SK-N-SH (cell line): ENCODE results near the gene ZNF512B. TPM values are rescaled to one million over a fixed set of nuclear protein-coding genes. Genes with fewer than 3 reads are reported as not detected.

Experiments
- CTCF ChIA-PET: fragments of 300-600, 350-600 bp; formaldehyde crosslinking; extraction: SDS; loops from one replicate; lab custom pipeline; 2021; lab: Yijun Ruan, JAX
- POLR2A ChIA-PET: fragments of 350-600 bp; sonication (Branson Sonifier 250); formaldehyde crosslinking; extraction: SDS; loops from one replicate; lab custom pipeline; 2020; ENCODE audit warnings: antibody characterized with exemption, inconsistent platforms; lab: Yijun Ruan, JAX
- DNase-seq: peaks from one replicate; pipeline ENCODE4 v3.0.0; 2012
- H2AFZ ChIP-seq: fragments of 200-600 bp; sonication (generic); 2 replicates; pipeline ENCODE4 v1.8.1; 2016; ENCODE audit warnings: antibody characterized with exemption, mild to moderate bottlenecking, low read depth
- H3F3A ChIP-seq: fragments of 200-600 bp; sonication (generic); replicated peaks from 2 replicates; pipeline ENCODE3; 2016; ENCODE audit warnings: antibody characterized with exemption, mild to moderate bottlenecking; ENCODE audit not compliant: insufficient read depth
- H3K27ac ChIP-seq, 2 experiments: fragments of 200-500 bp in 1 of 2; fragments of 200-600 bp in 1 of 2; sonication (Bioruptor generic) in 1 of 2; sonication (generic), shearing (Covaris generic) in 1 of 2; 2 replicates each; pipeline versions ENCODE4 v1.5.1 to v1.6.1; 2014 to 2016; ENCODE audit warnings: low read depth in 2 of 2, inconsistent platforms in 1 of 2, low read length in 1 of 2, mild to moderate bottlenecking in 1 of 2, mixed read lengths in 1 of 2
- H3K27me3 ChIP-seq: fragments of 200-600 bp; sonication (generic), shearing (Covaris generic); 2 replicates; pipeline ENCODE4 v1.6.1; 2016; ENCODE audit warnings: mixed run types; ENCODE audit not compliant: insufficient read depth
- H3K36me3 ChIP-seq, 2 experiments: fragments of 200-500 bp in 1 of 2; fragments of 200-600 bp in 1 of 2; sonication (Bioruptor generic) in 1 of 2; sonication (generic) in 1 of 2; replicated peaks in 1 of 2; 2 replicates each; pipeline versions ENCODE3 to v1.5.1; 2014 to 2016; ENCODE audit warnings: low read length in 1 of 2, mild to moderate bottlenecking in 1 of 2; ENCODE audit not compliant: insufficient read depth in 2 of 2, control insufficient read depth in 1 of 2
- H3K4me1 ChIP-seq, 2 experiments: fragments of 200-500 bp in 1 of 2; fragments of 200-600 bp in 1 of 2; sonication (Bioruptor generic) in 1 of 2; sonication (generic), shearing (Covaris generic) in 1 of 2; 2 replicates each; pipeline versions ENCODE4 v1.5.1 to v1.6.1; 2014 to 2016; ENCODE audit warnings: low read depth in 1 of 2, low read length in 1 of 2, mixed run types in 1 of 2; ENCODE audit not compliant: insufficient read depth in 2 of 2, control insufficient read depth in 1 of 2
- H3K4me2 ChIP-seq: fragments of 200-600 bp; sonication (generic), shearing (Covaris generic); 2 replicates; pipeline ENCODE4 v1.6.1; 2017; ENCODE audit warnings: mixed run types
- H3K4me3 ChIP-seq, 2 experiments: fragments of 200-500 bp in 1 of 2; fragments of 200-600 bp in 1 of 2; sonication (Bioruptor generic) in 1 of 2; sonication (generic), shearing (Covaris generic) in 1 of 2; 2 replicates each; pipeline versions ENCODE4 v1.5.1 to v1.8.1; 2014 to 2016; ENCODE audit warnings: low read depth in 2 of 2, inconsistent platforms in 1 of 2, low read length in 1 of 2, mild to moderate bottlenecking in 1 of 2, mixed read lengths in 1 of 2, moderate library complexity in 1 of 2
- H3K79me2 ChIP-seq: fragments of 200-600 bp; sonication (generic); 2 replicates; pipeline ENCODE4 v1.8.1; 2017; ENCODE audit warnings: mild to moderate bottlenecking; ENCODE audit not compliant: insufficient read depth
- H3K9ac ChIP-seq: fragments of 200-600 bp; sonication (generic); 2 replicates; pipeline ENCODE4 v1.6.1; 2017; ENCODE audit warnings: mixed run types
- H3K9me2 ChIP-seq: fragments of 200-600 bp; sonication (generic); 2 replicates; pipeline ENCODE4 v1.6.1; 2017; ENCODE audit warnings: mixed run types
- H3K9me3 ChIP-seq: fragments of 200-600 bp; sonication (generic); 2 replicates; pipeline ENCODE4 v1.6.1; 2017; ENCODE audit warnings: mixed run types, mild to moderate bottlenecking, moderate library complexity
- H4K20me1 ChIP-seq: fragments of 200-600 bp; sonication (generic); 2 replicates; pipeline ENCODE4 v1.6.1; 2017; ENCODE audit warnings: mild to moderate bottlenecking, mixed run types; ENCODE audit not compliant: insufficient read depth
- CHD2 ChIP-seq: fragments of 150-350 bp; IDR thresholded peaks from 2 replicates; pipeline ENCODE4 v1.6.1; 2018; ENCODE audit warnings: low read length; ENCODE audit not compliant: partially characterized antibody
- CTCF ChIP-seq: fragments of 200-600 bp; sonication (generic); IDR thresholded peaks from 2 replicates; pipeline ENCODE4 v1.6.1; 2017; ENCODE audit warnings: antibody characterized with exemption, mild to moderate bottlenecking, moderate library complexity
- ELF1 ChIP-seq: IDR thresholded peaks from 2 replicates; pipeline ENCODE4 v1.4.0; 2012
- EP300 ChIP-seq, 2 experiments: IDR thresholded peaks; 2 replicates each; pipeline versions ENCODE4 v1.4.0 to v1.6.1; 2012; ENCODE audit warnings: borderline replicate concordance in 1 of 2, low read depth in 1 of 2, low read length in 1 of 2
- EZH2phosphoT487 ChIP-seq: fragments of 200-600 bp; sonication (generic); IDR thresholded peaks from 2 replicates; pipeline ENCODE4 v1.6.1; 2017; ENCODE audit warnings: low read depth, mixed run types, mild to moderate bottlenecking, antibody characterized with exemption, moderate library complexity, borderline replicate concordance
- FOSL2 ChIP-seq: IDR thresholded peaks from 2 replicates; pipeline ENCODE4 v1.4.0; 2012; ENCODE audit warnings: low read depth, mild to moderate bottlenecking, moderate library complexity, borderline replicate concordance
- FOXM1 ChIP-seq: IDR thresholded peaks from 2 replicates; pipeline ENCODE4 v1.4.0; 2012; ENCODE audit warnings: low read depth, mild to moderate bottlenecking
- GATA2 ChIP-seq: sonication (generic); formaldehyde crosslinking; IDR thresholded peaks from 2 replicates; pipeline ENCODE4 v1.5.0; 2020; ENCODE audit warnings: mild to moderate bottlenecking, missing genetic modification reagents
- JUND ChIP-seq: IDR thresholded peaks from 2 replicates; pipeline ENCODE4 v1.4.0; 2012
- MXI1 ChIP-seq: IDR thresholded peaks from 2 replicates; pipeline ENCODE4 v1.6.1; 2012; ENCODE audit warnings: mild to moderate bottlenecking, low read depth, low read length, improper control_type of control experiment
- NRF1 ChIP-seq: IDR thresholded peaks from 2 replicates; pipeline ENCODE4 v1.6.1; 2012; ENCODE audit warnings: low read depth, mild to moderate bottlenecking, low read length
- PBX3 ChIP-seq: IDR thresholded peaks from 2 replicates; pipeline ENCODE4; 2012
- POLR2AphosphoS5 ChIP-seq: IDR thresholded peaks from 2 replicates; pipeline ENCODE4 v1.6.1; 2012; ENCODE audit warnings: low read depth, low read length
- SMC3 ChIP-seq: IDR thresholded peaks from 2 replicates; pipeline ENCODE4 v1.6.1; 2012; ENCODE audit warnings: low read depth, low read length, improper control_type of control experiment
- TEAD4 ChIP-seq: IDR thresholded peaks from 2 replicates; pipeline ENCODE4 v1.4.0; 2012; ENCODE audit warnings: mild to moderate bottlenecking, borderline replicate concordance; ENCODE audit not compliant: insufficient read depth
- USF2 ChIP-seq: fragments of 150-350 bp; IDR thresholded peaks from 2 replicates; pipeline ENCODE4 v1.6.1; 2017; ENCODE audit warnings: antibody characterized with exemption, low read length, low read depth, borderline replicate concordance
- ZBTB33 ChIP-seq: IDR thresholded peaks from 2 replicates; pipeline ENCODE4 v1.4.0; 2012; ENCODE audit warnings: low read depth, borderline replicate concordance
- WGBS: methylation state at CpG from one replicate; pipeline ENCODE4 v1.1.6; 2017; ENCODE audit warnings: low lambda C conversion rate; 5-methylcytosine and 5-hydroxymethylcytosine counted together
- polyA plus RNA-seq, 3 experiments: library from polyadenylated mRNA; depleted of rRNA; stranded (reverse); fragments of >200 nt; gene quantifications; 2 replicates each; pipeline ENCODE4 v1.2.3, GENCODE V29; 2012
- TF ChIP-seq, protein P1 (sequence below): IDR thresholded peaks from 2 replicates; pipeline ENCODE4 v1.4.0; 2012; ENCODE audit warnings: low read depth

The ZNF512B gene
- polyA plus RNA-seq, 1 of the 3 experiments (the other 2 are of a cell fraction): 11.8 TPM

DNA sequence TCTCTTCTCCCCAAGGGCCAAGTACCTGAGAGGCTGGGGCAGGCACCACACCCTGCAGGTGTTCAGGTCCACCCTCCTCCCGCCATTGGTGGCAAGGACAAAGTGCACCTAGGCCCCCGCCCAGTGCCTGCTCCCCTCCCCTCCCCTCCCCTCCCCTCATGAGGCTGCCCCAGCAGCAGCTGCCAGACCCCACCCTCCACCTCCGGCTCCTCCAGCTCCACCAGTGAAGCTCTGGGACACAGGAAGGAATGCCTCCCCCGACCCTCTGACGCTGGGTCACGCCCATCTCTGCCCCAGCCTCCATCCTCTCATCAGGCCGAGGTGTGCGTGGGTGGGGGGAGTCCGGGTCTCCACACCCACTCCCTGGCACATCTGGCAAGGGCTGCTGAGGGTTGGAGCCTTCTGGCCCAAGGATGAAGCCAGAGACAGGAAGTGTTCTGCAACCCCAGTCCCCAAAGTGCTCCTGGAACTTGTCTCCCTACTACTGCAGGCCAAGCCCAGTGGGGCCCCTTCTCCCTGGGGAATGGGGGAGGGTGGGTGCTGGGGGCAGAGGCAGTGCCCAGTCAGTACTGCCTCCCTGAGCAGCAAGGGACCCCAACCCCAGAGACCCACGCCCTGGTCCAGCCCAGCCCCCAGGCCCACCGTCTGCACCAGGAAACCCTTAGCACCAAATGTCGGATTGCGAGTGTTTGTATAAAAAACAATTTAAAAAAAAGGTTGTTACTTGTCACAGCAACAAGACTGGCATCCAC lies 11.9 kb downstream of the ZNF512B start:
- H3K79me2 ChIP-seq: peaks cover 33% of the 10 kb centered on the region
- H3K4me1 ChIP-seq: peaks cover 6 to 21% of the 10 kb centered on the region in 2 experiments; a peak in 1 of 4 replicates
- peak overlapping the region; percentile 72 to 79; a peak in 3 of 4 replicates for H3K27ac ChIP-seq
- peaks cover 20% of the 10 kb centered on the region for H4K20me1 ChIP-seq
- CTCF ChIA-PET: interaction anchor here (1.0 to 4.8 kb wide), 4 partner anchors 17 to 174 kb away, joined by 5 to 32 read pairs (median 6); partner anchors contain the start of gene PRPF6
- POLR2A ChIA-PET: interaction anchor here (1.4 to 1.5 kb wide), 2 partner anchors 21 to 23 kb away, joined by 3 to 4 read pairs; partner anchors contain the start of genes PRPF6 and SAMD10
- no peak for DNase-seq
- H2AFZ ChIP-seq: no peak overlapping the region
- 70% methylated on average over 12 of the region's 13 CpGs for WGBS
- peaks cover 8% of the 10 kb centered on the region for H3F3A ChIP-seq
- peaks cover 0 to 37% of the 10 kb centered on the region in 2 experiments for H3K36me3 ChIP-seq
- TF ChIP-seq FOXM1: no peak
- TF ChIP-seq SMC3: no peak
- no peak for TF ChIP-seq CTCF
- no peak for TF ChIP-seq EP300 (IDR thresholded peaks at IDR 0.05; ENCODE audit: borderline replicate concordance in 1 of 2, low read depth in 1 of 2, low read length in 1 of 2)
- TF ChIP-seq EZH2phosphoT487: no peak
- TF ChIP-seq NRF1: no peak
- TF ChIP-seq ZBTB33: no peak
- no peak for TF ChIP-seq TEAD4
- TF ChIP-seq PBX3: no peak
- no peak for TF ChIP-seq ELF1
- no peak for TF ChIP-seq JUND
- TF ChIP-seq CHD2: no peak
- no peak for TF ChIP-seq GATA2 (CRISPR knock-in tag)
- TF ChIP-seq FOSL2: no peak
- TF ChIP-seq MXI1: no peak
- no peak for TF ChIP-seq USF2
- TF ChIP-seq POLR2AphosphoS5: no peak
- TF ChIP-seq, protein P1, sequence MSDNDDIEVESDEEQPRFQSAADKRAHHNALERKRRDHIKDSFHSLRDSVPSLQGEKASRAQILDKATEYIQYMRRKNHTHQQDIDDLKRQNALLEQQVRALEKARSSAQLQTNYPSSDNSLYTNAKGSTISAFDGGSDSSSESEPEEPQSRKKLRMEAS: no peak
- no peaks in the 10 kb centered on the region for H3K27me3 ChIP-seq
- H3K9me3 ChIP-seq: no peaks in the 10 kb centered on the region
- peak overlapping the region; percentile 97 for H3K4me2 ChIP-seq
- H3K9ac ChIP-seq: no peak overlapping the region; the same call in 1 of the 2 replicates
- H3K4me3 ChIP-seq: no peak overlapping the region
- no peaks in the 10 kb centered on the region for H3K9me2 ChIP-seq
